ENCODE results near the gene CCL28.

CCL28 gene

DNA sequence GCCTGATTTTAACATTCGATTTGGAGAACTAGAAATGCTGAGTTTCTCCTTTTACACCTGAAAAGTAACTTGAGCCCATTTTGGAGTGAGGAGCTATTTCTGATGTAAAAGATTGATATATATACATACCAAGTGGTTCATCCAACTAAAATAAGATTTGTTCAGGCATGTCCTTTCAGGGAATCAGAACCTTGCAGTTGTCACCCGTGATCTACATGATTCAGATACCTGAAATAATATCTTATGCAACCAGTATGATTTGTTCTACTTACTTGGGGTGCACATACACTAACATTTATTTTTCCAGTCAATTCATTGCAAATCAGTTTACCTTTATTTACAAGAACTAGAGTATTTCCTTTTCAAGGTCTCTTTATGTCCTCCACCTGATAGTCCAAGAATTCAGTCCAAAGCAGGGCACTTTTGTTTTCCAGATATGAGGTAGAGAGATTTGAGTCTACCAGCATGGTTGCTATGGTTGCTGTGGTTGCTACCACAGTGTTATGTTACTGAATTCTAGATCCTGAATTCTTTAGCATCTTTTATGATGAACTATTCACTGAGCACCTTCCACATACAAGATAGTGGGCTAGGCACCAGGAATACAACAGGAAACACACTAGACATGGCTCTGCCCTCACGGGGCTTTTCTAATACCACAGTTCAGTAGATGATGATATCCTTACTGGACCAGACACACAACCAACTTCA is 49.3 kb downstream of the CCL28 start:
- Histone ChIP-seq H3K27me3 (ENCODE audit: insufficient read depth, poor library complexity, severe bottlenecking) (no peaks in the 10 kb centered on the region), H3K4me3 (replicated peaks; ENCODE audit: insufficient read depth, low read length) (no peak overlapping the region), H3K27ac (replicated peaks) (no peak overlapping the region)
- no peak for TF ChIP-seq CTCF (IDR thresholded peaks at IDR 0.05; ENCODE audit: insufficient read depth, low read length)
- no peak for DNase-seq (ENCODE audit: low read depth in 1 of 2, low spot score in 1 of 2)

- TF ChIP-seq GABPA (IDR thresholded peaks at IDR 0.05; ENCODE audit: low read depth), result no peak
- TF ChIP-seq POLR2AphosphoS5 (IDR thresholded peaks at IDR 0.05; ENCODE audit: low read depth), result no peak
- TF ChIP-seq, protein P1, sequence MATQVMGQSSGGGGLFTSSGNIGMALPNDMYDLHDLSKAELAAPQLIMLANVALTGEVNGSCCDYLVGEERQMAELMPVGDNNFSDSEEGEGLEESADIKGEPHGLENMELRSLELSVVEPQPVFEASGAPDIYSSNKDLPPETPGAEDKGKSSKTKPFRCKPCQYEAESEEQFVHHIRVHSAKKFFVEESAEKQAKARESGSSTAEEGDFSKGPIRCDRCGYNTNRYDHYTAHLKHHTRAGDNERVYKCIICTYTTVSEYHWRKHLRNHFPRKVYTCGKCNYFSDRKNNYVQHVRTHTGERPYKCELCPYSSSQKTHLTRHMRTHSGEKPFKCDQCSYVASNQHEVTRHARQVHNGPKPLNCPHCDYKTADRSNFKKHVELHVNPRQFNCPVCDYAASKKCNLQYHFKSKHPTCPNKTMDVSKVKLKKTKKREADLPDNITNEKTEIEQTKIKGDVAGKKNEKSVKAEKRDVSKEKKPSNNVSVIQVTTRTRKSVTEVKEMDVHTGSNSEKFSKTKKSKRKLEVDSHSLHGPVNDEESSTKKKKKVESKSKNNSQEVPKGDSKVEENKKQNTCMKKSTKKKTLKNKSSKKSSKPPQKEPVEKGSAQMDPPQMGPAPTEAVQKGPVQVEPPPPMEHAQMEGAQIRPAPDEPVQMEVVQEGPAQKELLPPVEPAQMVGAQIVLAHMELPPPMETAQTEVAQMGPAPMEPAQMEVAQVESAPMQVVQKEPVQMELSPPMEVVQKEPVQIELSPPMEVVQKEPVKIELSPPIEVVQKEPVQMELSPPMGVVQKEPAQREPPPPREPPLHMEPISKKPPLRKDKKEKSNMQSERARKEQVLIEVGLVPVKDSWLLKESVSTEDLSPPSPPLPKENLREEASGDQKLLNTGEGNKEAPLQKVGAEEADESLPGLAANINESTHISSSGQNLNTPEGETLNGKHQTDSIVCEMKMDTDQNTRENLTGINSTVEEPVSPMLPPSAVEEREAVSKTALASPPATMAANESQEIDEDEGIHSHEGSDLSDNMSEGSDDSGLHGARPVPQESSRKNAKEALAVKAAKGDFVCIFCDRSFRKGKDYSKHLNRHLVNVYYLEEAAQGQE (IDR thresholded peaks at IDR 0.05; ENCODE audit: insufficient replicate concordance, low read depth), result no peak
- no peak for TF ChIP-seq SPI1 (IDR thresholded peaks at IDR 0.05; ENCODE audit: borderline replicate concordance, low read depth)
- no peak for TF ChIP-seq CTCF (IDR thresholded peaks at IDR 0.05; ENCODE audit: insufficient read depth, low read length)
- H3K27me3 ChIP-seq (ENCODE audit: insufficient read depth, poor library complexity, severe bottlenecking), result no peaks in the 10 kb centered on the region
- no peak for DNase-seq (ENCODE audit: low read depth in 1 of 2, low spot score in 1 of 2)
- no peak overlapping the region for H3K4me3 ChIP-seq (replicated peaks; ENCODE audit: insufficient read depth, low read length)
- no peak overlapping the region for H3K27ac ChIP-seq (replicated peaks)
Observed at GRCh38 chr5:43358726-43359125, 53.5 kb downstream of the CCL28 start.

- no peaks in the 10 kb centered on the region for H3K27me3 ChIP-seq (ENCODE audit: insufficient read depth, poor library complexity, severe bottlenecking)
- TF ChIP-seq POLR2AphosphoS5 (IDR thresholded peaks at IDR 0.05; ENCODE audit: low read depth) (no peak), GABPA (IDR thresholded peaks at IDR 0.05; ENCODE audit: low read depth) (no peak), SPI1 (IDR thresholded peaks at IDR 0.05; ENCODE audit: borderline replicate concordance, low read depth) (no peak), CTCF (IDR thresholded peaks at IDR 0.05; ENCODE audit: insufficient read depth, low read length) (no peak)
- TF ChIP-seq, protein P1 (IDR thresholded peaks at IDR 0.05; ENCODE audit: insufficient replicate concordance, low read depth), result no peak
- no peak overlapping the region for H3K27ac ChIP-seq (replicated peaks)
- DNase-seq (ENCODE audit: low read depth in 1 of 2, low spot score in 1 of 2), result no peak
- no peak overlapping the region for H3K4me3 ChIP-seq (replicated peaks; ENCODE audit: insufficient read depth, low read length)
Observed at GRCh38 chr5:43358301-43358700, 53.9 kb downstream of the CCL28 start.

- TF ChIP-seq POLR2AphosphoS5 (IDR thresholded peaks at IDR 0.05; ENCODE audit: low read depth), result no peak
- TF ChIP-seq, protein P1 (IDR thresholded peaks at IDR 0.05; ENCODE audit: insufficient replicate concordance, low read depth), result no peak
- no peak for TF ChIP-seq GABPA (IDR thresholded peaks at IDR 0.05; ENCODE audit: low read depth)
- no peak for DNase-seq (ENCODE audit: low read depth in 1 of 2, low spot score in 1 of 2)
- Histone ChIP-seq H3K27me3 (ENCODE audit: insufficient read depth, poor library complexity, severe bottlenecking) (no peaks in the 10 kb centered on the region), H3K4me3 (replicated peaks; ENCODE audit: insufficient read depth, low read length) (no peak overlapping the region), H3K27ac (replicated peaks) (no peak overlapping the region)
Observed at GRCh38 chr5:43357878-43358281, 54.3 kb downstream of the CCL28 start.
